GM18868 (cell line): Measurements from ENCODE around the gene PSENEN.
"Not testable (repeated sequence)": the region's sequence is repeated elsewhere in the genome, so short reads cannot be mapped to it uniquely, and the experiment has no call there.

ENCODE experiments used
- ATAC-seq: cut with Tn5 transposase; IDR thresholded peaks from one replicate; pipeline ENCODE4 v1.9.1; 2021; ENCODE audit warnings: mild to moderate bottlenecking, moderate library complexity; ENCODE audit not compliant: unreplicated experiment

Gene PSENEN

DNA sequence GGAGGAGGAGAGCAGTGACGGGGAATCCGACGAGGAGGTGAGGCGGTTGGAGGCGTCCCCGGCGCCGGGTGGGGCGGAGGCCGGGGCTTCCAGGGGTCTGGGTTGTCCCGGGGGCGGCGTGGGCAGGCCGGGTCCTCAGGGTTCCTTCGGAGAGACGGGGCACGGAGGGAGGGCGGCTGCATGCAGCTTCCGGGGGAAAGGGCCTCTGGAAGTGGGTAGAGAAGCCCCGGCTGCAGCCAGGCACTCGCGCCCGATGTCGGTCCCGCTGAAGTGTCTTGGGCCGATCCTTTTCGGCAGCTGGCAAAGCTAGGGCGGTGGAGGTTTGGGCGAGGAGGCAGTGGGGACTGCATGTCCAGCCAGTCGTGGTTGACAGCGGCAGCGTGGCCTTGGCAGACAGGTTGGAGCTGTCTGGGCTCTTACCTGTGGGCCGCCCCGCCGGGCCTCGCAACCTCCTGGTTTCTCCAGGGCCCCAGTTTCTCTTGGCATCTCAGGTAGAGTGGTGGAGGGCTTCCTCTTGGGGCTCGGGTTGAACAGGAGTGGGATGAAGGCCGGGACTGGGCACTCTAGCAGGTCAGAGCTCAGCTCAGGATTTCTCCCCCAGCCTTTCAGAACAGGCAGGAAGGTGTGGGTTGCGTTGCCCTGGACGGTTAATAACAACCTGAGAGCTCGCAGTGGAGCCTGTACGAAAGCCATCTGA lies 27.0 kb upstream of the PSENEN start:
- peak; percentile 2 for ATAC-seq

DNA sequence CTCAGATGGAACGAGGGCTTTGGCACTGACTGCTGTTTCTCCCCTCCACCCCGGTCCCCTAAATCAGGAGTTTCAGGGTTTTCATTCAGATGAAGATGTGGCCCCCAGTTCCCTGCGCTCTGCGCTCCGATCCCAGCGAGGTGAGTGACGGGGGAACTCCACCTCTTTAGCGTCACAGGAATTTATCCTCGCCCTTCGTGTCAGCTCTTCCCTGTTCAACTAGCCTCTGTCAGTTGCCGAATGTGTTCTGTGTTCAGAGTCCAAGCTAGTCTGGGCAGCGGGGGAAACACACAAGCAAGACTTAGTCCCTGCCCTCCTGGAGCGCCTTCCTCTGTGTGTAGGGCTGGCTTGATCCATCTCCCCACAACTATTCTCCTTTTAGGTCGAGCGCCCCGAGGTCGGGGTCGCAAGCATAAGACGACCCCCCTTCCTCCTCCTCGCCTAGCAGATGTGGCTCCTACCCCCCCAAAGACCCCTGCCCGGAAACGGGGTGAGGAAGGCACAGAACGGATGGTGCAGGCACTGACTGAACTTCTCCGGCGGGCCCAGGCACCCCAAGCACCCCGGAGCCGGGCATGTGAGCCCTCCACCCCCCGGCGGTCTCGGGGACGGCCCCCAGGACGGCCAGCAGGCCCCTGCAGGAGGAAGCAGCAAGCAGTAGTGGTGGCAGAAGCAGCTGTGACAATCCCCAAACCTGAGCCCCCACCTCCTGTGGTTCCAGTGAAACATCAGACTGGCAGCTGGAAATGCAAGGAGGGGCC lies 25.9 kb upstream of the PSENEN start:
- no peak for ATAC-seq

DNA sequence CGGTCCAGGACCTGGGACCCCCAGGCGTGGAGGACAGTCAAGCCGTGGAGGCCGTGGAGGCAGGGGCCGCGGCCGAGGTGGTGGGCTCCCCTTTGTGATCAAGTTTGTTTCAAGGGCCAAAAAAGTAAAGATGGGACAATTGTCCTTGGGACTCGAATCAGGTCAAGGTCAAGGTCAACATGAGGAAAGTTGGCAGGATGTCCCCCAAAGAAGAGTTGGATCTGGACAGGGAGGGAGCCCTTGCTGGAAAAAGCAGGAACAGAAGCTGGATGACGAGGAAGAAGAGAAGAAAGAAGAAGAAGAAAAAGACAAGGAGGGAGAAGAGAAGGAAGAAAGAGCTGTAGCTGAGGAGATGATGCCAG lies 25.3 kb upstream of the PSENEN start:
- no peak for ATAC-seq

DNA sequence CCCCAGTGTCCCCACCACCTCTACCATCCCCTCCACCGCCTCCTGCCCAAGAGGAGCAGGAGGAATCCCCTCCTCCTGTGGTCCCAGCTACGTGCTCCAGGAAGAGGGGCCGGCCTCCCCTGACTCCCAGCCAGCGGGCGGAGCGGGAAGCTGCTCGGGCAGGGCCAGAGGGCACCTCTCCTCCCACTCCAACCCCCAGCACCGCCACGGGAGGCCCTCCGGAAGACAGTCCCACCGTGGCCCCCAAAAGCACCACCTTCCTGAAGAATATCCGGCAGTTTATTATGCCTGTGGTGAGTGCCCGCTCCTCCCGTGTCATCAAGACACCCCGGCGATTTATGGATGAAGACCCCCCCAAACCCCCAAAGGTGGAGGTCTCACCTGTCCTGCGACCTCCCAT lies 24.8 kb upstream of the PSENEN start:
- no peak for ATAC-seq

DNA sequence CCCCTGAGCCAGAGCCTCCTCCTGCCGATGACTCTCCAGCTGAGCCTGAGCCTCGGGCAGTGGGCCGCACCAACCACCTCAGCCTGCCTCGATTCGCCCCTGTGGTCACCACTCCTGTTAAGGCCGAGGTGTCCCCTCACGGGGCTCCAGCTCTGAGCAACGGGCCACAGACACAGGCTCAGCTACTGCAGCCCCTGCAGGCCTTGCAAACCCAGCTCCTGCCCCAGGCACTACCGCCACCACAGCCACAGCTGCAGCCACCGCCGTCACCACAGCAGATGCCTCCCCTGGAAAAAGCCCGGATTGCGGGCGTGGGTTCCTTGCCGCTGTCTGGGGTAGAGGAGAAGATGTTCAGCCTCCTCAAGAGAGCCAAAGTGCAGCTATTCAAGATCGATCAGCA lies 24.1 kb upstream of the PSENEN start:
- ATAC-seq = no peak

DNA sequence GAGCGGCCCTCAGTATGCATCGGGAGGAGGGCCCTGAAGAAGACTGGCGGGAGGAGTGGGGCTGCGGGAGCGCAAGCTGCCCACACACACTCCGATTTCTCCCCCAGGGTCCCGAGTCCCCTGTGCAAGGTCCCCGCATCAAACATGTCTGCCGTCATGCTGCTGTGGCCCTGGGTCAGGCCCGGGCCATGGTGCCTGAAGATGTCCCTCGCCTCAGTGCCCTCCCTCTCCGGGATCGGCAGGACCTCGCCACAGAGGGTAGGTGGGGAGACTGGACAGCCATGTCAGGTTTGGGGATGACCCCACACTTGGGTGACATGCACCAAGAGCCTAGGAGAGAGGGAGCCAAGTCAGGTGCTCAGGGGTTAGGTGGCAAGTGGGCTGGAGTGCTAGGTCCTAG lies 23.0 kb upstream of the PSENEN start:
- no peak for ATAC-seq

DNA sequence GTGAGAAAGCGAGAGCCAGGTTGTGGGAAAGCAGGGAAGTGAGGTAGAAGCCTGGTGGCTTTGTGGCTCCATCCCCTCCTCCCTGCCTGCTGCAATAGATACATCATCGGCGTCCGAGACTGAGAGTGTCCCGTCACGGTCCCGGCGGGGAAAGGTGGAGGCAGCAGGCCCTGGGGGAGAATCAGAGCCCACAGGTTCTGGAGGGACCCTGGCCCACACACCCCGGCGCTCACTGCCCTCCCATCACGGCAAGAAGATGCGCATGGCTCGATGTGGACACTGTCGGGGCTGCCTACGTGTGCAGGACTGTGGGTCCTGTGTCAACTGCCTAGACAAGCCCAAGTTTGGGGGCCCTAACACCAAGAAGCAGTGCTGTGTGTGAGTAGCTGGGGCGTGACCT lies 22.6 kb upstream of the PSENEN start:
- ATAC-seq = no peak

DNA sequence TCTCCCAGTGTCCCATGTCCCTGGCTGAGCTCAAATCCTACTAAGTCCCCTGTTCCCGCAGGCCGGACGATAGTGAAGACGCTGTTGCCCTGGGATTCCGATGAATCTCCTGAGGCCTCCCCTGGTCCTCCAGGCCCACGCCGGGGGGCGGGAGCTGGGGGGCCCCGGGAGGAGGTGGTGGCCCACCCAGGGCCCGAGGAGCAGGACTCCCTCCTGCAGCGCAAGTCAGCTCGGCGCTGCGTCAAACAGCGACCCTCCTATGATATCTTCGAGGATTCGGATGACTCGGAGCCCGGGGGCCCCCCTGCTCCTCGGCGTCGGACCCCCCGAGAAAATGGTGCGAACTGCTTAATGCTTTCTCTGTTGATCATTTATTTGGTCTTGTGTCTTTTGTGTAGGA lies 21.8 kb upstream of the PSENEN start:
- no peak for ATAC-seq

DNA sequence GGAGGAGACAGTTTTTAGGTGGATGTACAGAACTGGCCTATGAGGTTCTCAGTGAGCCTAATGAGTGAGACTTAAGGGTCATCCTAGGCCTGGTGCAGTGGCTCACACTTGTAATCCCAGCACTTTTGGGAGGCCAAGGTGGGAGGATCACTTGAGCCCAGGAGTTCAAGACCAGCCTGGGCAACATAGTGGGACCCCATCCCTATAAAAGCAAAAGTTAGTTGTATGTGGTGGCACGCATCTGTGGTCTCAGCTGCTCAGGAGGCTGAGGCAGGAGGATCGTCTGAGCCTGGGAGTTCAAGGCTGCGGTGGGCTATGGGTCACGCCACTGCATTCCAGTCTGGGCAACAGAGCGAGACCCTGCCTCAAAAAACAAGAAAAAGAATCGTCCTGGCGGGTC lies 21.3 kb upstream of the PSENEN start:
- ATAC-seq = not testable (repeated sequence)

DNA sequence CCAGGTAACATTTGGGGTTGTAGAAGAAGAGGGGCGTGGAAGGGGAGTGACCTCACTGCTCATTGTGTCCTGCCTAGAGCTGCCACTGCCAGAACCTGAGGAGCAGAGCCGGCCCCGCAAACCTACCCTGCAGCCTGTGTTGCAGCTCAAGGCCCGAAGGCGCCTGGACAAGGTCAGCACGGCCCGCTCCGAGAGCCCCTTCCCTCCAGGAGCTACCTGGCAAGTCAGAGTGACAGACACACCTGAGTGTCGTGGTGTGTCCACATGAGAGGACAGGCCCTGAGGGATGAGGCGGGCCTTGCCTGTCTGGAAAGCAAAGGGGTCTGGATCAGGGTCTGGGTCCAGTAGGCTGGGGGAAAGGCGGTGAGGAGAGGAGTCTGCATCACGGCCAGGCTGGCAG lies 20.9 kb upstream of the PSENEN start:
- no peak for ATAC-seq

DNA sequence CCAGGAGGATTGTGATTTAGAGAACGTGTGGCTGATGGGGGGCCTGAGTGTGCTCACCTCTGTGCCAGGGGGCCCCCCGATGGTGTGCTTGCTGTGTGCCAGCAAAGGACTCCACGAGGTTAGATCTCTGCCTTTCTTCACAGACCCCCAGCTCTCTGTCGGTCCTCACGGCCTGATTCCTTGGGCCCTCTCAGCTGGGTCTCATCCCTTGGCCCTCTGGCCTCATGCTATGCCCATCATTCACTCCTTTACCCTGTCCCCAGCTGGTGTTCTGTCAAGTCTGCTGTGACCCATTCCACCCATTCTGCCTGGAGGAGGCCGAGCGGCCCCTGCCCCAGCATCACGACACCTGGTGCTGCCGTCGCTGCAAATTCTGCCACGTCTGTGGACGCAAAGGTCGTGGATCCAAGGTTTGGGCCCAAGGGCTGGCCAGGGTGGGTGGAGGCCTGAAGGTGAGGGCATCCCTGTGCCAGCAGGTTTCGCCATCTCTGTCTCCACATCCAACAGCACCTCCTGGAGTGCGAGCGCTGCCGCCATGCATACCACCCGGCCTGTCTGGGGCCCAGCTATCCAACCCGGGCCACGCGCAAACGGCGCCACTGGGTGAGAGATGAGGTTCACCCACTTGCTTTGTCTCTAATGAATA lies 20.1 kb upstream of the PSENEN start:
- no peak for ATAC-seq

DNA sequence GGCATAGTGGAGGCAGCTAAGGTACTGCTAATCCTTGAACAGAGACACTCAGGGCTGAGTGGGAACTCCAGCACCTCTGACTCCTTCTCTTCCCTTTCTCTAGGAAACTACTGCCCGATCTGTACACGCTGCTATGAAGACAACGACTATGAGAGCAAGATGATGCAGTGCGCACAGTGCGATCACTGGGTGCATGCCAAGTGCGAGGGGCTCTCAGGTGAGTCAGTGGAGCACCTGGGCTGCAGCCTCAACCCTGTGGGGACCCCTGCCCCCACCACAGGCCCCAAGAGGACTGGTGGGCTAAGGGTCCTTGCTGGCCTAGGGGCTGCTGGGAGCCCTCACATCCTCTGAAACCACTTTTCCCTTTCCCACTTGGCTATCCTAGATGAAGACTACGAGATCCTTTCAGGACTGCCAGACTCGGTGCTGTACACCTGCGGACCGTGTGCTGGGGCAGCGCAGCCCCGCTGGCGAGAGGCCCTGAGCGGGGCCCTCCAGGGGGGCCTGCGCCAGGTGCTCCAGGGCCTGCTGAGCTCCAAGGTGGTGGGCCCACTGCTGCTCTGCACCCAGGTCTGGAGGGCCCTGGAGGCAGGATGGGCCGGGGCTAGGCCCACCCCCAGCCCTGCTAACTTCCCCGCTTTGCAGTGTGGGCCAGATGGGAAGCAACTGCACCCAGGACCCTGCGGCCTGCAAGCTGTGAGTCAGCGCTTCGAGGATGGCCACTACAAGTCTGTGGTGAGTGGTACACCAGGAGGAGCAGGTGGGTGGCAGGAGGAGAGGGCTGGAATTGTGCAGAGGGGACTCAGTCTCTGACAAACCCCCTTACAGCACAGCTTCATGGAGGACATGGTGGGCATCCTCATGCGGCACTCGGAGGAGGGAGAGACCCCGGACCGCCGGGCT lies 18.1 kb upstream of the PSENEN start:
- no peak for ATAC-seq

DNA sequence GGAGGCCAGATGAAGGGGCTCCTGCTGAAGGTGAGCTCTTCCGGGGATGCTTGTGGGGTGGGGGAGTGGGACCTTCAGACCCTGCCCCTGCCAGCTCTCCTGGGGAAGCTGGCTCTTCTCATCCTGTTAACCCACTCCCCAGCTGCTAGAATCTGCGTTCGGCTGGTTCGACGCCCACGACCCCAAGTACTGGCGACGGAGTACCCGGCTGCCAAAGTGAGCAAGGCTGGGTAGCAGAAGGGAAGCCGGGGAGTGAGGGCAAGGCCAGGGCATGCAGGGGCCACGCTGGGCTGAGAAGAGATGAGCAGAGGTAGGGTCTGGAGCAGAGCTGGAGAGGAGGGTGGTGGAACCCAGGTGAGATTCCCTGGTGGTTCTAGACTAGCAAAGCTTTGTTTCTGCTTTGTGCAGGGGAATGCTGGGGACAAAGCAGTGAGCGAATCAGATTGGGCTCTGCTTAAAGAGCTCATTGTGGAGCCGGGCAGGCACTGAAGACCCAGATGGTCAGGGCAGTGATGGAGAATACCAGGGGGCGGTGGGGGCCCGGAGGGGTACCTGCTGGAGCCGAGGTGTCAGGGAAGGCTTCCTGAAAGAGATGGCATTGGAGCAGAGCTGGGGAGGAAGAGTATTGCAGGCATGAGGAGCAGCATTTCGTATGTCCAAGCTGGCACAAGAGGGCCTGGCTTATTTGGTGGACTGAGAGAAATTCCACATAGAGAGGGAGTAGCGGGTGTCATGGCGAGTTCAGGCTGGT lies 17.3 kb upstream of the PSENEN start:
- no peak for ATAC-seq

DNA sequence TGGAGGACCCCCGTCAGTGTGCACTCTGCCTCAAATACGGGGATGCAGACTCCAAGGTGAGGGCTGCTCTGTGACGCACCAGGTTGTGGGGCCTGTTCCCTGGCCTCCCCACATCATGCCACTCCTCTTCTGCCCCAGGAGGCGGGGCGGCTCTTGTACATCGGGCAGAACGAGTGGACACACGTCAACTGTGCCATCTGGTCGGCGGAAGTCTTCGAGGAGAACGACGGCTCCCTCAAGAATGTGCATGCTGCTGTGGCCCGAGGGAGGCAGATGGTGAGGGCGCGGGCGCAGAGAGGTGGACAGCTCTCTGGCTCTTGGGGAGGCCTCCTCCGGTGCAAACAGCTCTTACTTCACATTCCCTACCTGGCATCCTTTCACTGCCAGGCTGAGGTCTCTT lies 16.4 kb upstream of the PSENEN start:
- ATAC-seq = no peak

DNA sequence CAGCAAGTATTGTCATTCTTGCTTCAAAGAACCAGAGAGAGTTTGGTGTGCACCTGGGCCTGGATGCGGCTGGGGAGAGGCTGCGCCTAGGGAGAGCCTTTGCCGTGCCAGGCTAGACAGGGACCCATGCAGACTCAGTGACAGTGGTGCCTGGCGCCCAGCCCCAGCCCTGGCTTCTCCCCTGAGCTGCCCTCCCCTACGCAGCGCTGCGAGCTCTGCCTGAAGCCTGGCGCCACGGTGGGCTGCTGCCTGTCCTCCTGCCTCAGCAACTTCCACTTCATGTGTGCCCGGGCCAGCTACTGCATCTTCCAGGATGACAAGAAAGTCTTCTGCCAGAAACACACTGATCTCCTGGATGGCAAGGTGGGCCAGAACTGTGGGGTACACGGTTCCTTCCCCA lies 15.7 kb upstream of the PSENEN start:
- no peak for ATAC-seq

DNA sequence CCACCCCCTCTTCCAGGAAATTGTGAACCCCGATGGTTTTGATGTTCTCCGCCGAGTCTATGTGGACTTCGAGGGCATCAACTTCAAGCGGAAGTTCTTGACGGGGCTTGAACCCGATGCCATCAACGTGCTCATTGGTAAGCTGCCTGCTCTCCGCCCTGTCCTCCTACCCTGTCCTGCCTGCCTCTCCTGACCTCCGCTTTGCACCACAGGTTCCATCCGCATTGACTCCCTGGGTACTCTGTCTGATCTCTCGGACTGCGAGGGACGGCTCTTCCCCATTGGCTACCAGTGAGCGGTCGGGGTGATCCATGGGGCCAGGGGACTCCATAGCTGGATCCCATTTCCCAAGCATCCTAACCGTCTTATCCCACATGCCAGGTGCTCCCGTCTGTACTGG lies 15.1 kb upstream of the PSENEN start:
- ATAC-seq = no peak

DNA sequence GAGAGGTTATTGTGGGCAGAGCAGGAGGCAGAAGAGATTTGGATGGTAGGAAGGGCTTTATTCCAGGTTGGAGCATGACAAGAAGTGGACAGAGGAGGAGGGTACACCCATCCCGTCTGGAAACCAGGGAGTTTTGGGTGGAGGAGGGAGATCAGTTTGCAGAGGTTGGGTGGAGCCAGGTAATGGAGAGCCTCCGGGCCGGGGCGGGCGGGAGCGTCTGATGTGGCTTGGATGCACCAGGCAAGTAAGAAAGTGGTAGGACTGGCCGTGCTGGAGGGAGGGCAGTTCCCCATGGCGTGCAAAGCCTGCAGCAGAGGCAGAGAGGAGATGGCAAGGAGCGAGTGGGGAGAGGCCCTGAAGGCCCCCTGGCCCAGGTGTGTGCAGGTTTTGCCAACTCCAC lies 14.1 kb upstream of the PSENEN start:
- ATAC-seq = no peak

DNA sequence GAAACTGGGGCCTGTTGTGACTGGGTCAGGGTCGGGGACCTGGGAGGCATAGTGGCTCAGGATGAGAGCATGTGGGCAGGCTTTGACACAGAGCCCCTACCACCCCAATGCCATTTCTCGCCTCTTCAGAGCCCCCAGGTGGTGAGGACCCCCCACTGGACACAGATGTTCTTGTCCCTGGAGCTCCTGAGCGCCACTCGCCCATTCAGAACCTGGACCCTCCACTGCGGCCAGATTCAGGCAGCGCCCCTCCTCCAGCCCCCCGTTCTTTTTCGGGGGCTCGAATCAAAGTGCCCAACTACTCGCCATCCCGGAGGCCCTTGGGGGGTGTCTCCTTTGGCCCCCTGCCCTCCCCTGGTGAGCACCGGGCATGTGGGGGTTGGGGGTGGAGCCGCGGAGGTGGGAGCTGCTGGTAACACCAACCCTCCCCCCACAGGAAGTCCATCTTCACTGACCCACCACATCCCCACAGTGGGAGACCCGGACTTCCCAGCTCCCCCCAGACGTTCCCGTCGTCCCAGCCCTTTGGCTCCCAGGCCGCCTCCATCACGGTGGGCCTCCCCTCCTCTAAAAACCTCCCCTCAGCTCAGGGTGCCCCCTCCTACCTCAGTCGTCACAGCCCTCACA lies 13.6 kb upstream of the PSENEN start:
- ATAC-seq = no peak

DNA sequence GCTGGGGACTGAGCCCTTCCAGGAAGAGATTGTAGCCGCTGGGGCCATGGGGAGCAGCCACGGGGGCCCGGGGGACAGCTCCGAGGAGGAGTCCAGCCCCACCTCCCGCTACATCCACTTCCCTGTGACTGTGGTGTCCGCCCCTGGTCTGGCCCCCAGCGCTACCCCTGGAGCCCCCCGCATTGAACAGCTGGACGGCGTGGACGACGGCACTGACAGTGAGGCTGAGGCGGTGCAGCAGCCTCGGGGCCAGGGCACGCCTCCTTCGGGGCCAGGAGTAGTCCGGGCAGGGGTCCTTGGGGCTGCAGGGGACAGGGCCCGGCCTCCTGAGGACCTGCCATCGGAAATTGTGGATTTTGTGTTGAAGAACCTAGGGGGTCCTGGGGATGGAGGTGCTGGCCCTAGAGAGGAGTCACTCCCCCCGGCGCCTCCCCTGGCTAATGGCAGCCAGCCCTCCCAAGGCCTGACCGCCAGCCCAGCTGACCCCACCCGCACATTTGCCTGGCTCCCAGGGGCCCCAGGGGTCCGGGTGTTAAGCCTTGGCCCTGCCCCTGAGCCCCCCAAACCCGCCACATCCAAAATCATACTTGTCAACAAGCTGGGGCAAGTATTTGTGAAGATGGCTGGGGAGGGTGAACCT lies 12.8 kb upstream of the PSENEN start:
- ATAC-seq = no peak
